HG03354 (cell line): Measurements from ENCODE around the gene OTOP2.

ENCODE experiments used
- ATAC-seq: cut with Tn5 transposase; IDR thresholded peaks from one replicate; pipeline ENCODE4 v1.9.1; 2021; ENCODE audit warnings: mild to moderate bottlenecking; ENCODE audit not compliant: unreplicated experiment, poor library complexity, severe bottlenecking

OTOP2 gene

DNA sequence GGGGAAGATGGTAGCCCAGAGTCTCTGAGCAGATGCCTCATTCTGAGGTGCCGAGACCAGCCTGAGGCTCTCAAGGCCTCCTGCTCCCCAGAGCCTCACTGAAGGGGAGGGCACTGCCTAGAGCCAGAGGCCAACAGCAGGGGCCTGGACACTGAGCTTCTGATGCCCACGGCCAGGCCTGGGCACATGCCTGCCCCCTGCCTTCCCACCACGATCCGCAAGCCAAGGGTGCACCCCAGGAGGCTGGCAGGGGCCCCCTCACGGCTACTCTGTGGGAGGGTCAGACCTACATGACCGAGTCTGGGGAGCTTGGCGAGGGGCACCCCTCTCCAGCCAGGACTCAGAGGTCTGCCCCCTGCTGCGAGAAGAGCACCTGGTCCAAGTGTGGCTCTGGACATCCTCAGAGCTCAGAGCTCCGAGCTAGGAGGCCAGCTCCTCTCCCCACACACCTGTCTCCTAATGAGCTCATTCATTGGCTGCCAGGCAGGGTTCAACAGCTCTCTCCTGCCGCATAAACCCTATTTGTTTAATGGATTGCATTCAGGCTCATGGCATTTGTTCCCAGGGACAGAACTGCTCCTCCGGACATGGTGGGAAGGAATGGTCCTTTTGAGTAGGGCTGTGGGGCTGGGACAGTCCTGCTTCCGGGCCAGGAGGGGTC lies 25.5 kb downstream of the OTOP2 start:
- no peak for ATAC-seq

DNA sequence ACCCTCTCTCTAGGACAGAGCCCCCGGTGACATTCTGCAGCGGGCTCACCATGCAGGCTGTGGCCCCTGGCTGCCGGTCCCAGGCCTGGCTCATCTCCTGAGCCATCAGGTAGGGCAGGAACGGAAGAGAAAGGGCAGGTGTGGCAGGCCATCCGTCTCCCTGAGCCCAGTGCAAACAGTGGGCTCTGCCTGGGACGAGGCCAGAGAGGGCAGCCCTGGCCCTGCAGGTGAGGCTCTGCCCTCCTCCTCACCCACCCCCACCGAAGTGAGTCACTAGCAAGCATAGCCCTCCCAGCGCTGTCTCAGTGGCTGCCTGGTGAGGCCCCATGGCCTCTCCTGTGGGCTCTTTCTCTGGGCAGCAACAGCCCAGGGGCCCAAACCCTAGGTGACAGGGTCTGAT lies 26.1 kb downstream of the OTOP2 start:
- ATAC-seq = no peak

DNA sequence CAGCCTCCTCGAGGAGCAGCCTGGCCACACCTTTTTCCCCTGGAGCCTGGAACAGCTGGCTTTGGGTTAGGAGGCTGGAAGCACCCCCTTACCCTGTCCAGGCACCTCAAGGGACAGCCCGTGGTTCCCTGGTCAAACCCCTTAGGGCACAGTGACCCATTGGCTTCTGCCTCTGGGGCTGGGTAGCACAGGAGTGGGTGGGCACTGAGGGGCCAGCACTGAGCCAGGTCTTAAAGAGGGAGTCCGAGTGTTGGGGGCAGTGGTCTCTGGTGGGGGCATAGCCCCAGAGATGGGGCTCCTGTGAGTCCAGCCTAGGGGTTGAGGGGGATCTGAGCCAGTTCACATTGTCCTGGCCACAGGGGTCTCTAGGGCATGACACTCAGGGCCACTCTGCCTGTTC lies 27.0 kb downstream of the OTOP2 start:
- ATAC-seq = no peak

DNA sequence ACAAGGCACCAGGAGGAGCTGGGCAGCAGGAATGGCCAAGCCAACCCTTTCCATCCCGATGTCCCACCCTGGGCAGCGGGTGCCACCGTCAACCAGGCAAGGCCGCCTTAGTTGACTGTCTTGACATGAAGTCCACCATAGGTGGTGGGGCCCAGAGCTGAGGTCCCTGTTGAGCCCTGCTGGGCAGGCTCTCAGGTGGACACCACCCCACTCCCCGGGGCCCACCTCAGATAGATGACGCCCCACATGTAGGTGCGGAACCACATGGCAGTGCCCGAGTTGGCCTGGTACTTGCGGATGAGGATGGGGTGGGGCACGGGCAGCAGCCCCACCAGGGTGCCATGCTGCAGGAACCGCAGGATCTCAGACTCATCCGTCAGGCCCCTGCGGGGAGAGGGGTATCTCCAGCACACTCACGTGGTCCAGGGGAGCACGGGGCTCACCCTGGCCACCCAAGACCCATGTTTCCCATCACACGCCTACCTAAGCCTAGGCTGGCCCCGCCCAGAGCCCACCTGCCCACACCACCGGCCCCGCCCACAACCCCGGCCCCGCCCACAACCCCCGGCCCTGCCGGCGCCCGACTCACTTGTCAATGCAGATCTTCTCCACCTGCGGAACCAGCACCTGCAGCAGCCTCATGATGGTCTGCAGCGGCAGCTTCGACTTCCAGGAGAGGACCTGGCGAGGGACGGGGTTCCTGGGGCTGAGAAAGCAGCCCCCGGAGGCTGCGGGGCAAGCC lies 27.8 kb downstream of the OTOP2 start:
- ATAC-seq = no peak

DNA sequence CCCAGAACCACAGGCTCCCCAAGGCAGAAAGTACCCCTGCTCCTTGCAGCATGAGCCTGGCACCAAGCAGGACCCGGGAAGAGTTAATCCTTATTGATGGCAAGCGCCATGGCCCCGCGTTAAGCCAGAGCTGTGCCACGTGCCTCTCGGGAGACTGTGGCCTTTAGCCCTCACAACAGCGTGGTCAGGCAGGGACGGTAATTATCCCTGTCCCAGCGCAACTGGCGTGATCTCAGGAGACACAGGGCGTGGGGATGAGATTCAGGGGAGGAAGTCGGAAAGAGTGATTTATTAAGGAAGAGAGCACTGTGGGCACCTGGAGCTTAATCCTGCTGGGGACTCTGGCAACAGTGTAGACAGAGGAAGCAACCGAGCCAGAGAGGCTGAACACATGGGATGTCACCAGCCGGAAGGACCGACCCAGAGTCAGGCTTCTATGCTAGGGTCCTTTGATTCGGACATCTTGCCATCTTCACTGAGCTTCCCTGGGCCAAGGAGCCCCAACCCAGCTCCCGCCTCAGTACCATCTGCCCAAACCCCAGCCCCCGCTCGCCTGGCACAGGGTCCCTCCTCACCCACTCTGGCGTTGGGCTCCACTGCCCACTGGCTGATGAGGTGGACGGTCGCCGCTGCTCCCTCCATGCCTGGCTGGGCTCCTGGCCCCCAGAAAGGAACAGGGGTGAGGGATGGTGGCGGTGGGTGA lies 28.5 kb downstream of the OTOP2 start:
- ATAC-seq = no peak

DNA sequence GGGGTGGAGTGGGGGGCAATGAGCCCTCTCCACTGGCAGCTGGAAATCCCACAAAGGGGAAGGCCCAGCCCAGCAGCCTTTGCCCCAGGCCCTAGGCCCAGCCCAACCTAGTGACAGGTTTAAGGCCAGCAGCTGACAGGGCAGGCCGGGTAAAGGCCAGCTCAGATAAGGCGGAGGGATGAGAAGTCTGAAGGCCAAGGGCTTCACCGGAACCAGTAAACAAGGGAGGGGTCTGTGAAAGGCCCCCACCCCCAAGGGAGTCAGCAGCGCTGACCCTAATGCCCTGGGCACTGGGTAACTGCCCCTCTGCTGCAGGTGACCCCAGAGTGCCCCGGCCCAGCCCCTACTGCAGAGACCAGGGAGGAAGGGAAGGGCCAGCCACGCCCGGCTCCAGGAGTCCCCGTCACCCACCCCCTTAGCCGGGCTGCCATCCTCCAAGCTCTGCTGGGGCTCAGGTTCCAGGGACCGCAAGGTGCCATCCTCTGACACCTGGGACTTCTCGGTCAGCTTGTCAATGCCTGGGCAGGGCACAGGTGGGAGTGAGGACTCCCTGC lies 29.1 kb downstream of the OTOP2 start:
- no peak for ATAC-seq

DNA sequence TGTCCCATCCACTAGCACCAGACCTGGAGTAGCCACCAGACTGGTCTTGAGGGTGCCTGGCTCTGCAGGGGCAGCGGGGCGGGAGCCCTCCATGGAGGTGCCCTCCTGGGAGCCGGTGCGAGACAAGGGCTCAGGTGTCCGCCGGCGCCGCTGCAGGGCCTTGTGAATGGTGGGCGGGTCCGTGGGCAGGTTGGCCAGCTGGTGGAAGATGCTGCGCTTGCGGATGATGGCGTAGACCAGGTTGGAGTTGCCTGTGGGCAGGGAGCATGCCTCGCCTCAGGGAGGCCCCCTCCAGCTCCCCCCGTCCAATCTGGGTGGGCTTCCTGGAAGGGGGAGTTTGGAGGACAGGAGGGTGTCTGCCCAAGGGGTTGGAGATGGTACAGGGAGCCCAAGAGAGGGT lies 30.0 kb downstream of the OTOP2 start:
- ATAC-seq = no peak

DNA sequence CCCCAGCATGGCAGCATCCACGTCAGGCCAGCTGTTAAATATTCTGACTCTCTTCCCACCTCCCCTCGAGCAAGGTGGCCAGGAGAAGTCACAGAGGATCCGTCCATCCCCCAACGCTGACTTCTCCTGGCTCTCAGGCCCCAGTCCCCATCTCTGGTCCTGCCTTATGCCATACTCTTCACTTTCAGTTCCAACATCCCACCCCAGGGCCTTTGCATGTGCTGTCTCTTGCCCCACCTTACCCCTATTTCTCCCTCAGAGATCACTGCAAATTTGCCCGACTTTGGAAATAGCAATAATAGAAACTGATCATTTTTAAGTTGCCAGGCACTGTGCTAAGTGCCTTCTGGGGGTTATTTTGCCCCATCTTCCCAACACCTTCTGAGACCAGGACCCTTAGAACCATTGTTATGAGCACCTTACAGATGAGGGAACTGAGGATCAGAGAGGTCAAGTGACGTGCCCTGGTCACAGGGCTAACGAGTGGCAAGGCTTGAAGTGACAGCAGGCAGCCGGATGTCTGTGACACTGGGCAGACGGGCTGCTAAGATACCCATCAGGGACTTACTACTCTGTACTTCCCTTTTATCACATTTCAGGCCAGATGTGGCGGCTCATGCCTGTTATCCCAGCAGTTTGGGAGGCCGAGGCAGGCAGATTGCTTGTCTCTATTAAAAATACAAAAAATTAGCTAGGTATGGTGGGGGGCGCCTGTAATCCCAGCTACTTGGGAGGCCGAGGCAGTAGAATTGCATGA lies 30.8 kb downstream of the OTOP2 start:
- no peak for ATAC-seq

DNA sequence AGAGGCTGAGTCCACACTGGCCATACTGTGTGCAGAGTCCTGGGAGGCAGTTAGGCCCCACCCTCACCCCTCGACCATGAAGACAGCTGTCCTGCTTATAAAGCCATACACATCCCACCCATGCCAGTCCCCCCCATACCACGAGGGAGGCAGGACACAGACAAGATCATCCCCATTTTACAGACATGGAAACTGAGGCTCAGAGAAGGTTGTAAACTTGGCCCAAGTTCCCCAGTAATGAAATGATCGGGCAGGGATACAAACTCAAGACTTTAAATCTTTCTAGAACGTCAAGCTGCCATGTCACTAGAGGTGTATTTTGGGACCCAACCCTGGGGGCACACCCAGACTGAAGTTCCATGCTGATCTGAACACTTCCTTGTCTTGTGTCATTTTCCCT lies 32.0 kb downstream of the OTOP2 start:
- no peak for ATAC-seq

DNA sequence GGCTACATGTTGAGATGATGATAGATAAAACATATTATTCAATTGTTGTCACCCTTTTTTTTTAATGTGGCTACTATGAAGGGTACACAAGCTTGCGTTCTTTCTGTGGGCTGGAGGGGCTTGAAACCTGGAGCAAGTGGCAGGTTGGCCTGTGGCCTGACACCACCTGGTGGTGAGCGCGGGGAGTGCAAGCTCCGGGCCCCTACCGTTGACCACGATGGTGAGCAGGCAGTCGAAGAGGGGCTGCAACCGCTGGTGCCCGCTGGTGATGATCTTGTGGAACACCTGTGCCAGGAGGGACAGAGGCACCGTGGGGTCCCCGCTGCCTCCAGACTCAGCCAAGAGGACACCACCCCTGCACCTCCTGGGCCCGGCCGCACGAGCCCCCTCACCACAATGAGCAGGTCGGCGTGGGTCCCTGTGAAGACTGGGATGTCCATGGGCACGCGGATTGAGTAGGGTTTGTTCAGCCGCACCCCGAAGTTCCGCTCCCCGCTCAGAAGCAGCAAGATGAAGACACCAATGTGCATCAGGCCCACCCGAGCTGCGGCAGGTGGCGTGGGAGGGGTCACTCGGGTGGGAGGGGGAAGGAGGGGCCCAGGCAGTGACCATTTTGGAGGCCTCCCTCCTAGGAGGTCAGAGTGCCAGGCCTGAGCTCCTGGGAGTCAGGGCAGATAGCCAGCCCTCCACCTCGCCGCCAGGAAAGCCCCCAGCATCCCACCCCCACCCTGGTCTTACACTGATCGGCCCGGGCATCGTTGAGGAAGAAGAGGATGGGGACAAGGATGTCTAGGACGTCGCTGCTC lies 34.1 kb downstream of the OTOP2 start:
- ATAC-seq = no peak

DNA sequence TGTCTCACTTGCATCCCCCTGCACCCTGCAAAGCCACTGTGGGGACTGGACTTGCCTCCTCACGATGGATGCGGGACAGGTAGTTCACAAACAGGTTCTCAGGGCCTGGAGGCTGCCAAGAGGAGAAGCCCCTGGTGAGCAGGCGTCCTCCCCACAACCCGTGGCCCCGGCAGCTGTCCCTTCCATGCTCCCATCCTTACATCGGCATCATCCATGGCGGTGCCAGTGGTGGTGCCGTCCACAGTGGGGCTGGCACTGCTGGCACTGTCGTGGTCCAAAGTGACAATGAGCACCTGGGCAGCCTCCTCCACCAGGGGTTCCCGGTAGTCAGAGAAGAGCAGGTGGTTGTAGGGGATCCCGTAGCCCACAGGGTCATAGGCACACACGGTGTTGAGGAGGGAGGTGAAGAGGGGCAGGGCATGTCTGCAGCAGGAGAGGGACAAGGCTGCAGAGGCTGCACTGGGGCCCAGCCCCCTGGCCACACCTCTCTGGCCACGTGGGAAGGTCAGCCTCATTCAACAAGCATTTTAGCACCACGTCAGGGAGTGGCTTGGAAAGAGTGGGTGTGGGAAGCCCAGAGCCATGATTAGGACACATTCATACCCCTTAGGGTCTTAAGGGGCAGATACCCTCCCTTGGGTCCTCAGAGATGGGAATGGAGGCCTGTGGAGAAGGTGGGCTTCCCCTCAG lies 35.9 kb downstream of the OTOP2 start:
- no peak for ATAC-seq

DNA sequence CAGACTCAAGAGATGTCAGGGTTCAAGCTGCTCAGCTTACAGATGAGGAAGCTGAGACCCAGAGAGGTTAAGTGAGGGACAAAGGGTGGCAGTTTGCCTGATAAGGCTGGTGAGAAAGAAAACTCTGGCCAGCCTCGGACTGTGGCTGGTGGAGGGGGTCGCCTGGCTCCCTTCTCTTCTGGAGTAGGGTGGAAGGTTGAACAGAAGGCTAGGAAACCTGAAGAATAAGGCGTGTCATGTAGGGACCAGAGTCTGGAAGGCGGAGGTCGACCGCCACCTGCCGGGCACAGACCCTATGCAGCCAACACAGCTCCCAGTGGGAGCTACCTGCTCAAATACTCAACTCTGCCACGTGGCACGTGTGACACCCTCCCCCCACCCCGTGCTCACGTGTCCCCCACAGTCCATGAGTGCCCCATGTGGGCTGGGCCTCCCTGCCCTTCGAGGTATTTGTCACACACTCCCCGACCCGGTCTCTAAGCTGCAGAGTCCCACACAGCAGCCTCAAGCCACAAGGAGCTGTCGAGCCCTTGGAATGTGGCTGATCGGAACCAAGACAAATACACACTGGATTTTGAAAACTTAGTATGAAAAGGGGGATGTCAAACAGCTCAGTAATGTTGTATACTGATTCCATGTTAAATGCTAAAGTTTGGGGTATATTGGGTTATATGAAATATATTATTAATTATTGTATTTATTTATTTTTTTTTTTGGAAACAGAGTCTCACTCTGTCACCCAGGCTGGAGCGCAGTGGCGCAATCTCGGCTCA lies 36.7 kb downstream of the OTOP2 start:
- ATAC-seq = no peak

DNA sequence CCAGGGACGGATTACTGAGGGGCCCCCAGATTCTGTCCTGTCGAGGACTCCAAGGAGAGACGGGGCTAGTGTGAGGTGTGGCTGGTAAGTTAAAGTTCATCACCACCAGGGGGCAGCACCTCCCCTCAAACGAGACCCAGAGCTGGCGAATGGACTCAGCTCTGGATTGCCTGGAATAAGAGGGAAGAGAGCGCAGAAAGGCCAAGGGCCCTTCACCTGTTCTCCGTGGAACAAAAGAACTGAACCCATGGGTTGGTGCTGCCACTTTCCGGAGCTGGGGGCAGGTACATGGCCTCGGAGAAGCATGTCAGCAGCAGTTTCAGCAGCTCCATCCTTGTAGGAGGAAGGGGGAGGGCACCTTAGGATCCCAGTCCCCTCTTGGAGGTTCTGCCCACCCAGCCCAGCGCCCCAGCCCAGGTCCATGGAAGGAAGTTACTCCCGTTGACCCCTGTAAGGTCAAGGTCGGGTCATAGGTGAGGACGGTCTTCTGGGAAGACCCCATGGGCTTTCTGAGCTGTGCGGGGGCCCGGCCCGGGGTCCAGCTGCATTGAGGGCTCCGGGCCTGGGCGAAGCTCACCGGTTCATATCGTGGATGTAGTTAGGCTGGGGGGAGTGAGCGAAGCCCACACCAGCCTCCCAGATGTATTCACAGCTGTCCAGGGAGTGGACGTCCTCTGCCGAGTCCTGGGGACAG lies 37.7 kb downstream of the OTOP2 start:
- ATAC-seq = no peak

DNA sequence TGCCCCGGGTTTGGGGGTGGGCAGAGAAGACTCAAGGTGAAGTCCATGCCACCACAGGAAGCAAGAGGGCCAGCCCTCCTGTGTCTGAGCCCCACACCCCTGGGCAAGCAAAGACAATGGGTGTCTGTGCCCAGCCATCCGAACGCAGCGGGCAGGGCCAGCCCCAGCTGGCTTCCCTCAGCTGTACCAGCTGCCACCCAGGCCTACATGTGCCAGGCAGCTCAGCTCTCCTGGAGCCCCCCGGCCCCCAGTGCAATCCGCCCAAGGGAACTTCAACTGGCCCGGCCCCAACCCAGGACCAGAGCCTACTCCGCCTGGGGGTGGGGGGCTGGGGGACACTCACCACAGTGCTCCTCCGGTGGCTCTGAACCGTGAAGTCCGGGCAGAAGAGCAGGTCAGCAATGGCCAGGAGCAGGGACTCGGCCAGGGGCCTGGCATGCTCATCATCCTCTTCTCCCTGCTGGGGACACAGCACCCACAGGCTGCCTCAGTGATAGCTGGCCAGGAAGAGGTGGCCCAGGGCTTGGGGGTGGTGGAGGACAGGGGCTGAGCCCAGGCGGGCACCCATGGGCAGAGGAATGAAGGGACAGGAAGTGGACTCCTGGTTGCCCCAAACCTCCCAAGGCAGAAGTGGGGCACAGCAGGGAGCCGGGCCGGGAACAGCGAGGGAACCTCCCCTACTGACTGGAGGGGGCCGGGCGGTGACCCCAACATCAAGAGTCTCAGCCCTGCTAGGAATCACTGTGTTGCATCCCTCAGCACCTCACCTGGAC lies 38.7 kb downstream of the OTOP2 start:
- no peak for ATAC-seq

DNA sequence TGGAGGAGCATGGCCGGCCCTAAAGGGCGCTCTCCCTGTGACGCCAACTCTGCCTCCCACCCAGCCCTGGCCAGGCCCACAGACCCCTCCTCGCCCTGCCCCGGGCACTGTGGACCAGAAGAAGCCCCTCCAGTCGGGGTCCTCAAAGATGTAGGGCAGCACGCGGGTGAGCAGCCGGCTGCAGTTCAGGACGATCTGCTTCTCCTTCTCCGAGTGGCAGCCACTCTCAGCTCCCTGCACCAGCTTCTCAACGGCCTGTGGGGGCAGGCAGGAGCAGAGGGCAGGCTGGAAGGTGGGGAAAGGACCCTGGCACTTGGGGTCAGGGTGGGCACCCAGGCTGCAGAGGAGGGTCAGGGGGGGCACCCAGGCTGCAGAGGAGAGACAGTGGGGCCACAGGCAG lies 39.6 kb downstream of the OTOP2 start:
- no peak for ATAC-seq

DNA sequence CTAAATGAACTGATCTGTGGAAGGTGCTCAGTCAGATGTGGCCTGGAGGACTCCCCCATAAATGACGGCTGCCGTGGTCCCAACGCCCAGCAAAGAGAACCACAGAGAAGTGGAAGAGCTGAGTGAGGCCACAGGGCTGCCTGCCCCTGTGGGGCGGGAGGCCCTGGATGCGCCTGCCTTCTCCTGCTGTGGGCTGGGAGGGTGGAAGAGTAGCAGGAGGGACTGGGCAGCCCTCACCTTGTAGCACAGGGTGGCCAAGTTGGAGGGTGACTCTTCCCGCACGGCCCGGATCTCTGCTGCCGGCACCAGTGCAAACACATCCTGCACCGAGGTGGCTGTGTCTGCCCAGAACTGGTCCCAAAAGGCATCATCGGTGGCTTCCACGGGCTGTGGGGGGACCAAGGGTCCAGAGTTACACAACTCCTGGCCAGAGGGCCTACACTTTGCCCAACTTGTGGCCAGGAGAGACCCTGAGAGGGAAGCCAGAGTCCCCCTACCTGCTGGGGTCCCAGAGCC lies 40.2 kb downstream of the OTOP2 start:
- no peak for ATAC-seq
